DMS79 treated with DMSO at 0.1 percent for 48 hours (cell line): ENCODE results near the gene OPN1MW2.
"Not testable (repeated sequence)": the region's sequence is repeated elsewhere in the genome, so short reads cannot be mapped to it uniquely, and the experiment has no call there.

Experiments
- DNase-seq: peaks from one replicate; lab custom pipeline; 2025; lab: John Stamatoyannopoulos, UW

Gene OPN1MW2

DNA sequence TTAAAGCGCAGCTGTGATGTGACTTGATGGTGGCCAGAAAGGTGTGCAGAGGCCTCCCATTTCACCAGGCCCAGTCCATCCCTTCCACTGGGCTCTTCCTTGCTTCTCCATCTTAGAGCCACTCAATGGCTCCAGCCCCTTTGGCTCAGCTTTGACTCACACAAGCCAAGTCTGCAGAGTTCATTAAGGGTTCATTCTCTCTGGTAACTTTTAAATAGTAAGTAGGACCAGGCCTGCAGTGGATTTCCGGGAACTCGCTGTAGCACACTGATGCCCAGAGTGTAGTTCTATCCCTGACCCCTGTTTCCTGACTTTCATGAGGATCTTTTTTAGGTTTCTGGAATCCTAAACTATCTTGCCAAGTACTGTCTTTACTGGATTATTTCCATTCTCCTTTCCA is 49.7 kb downstream of the OPN1MW2 start:
- not testable (repeated sequence) for DNase-seq
